GM12891 (cell line): ENCODE data around the gene BPGM.
A peak's percentile ranks its signal among the peaks of the same experiment; 100 is the strongest.

Experiments
- DNase-seq: peaks from one replicate; pipeline ENCODE4 v3.0.0; 2011; ENCODE audit warnings: low spot score; ENCODE audit not compliant: insufficient read length
- FAIRE-seq: peaks from 2 replicates; lab custom pipeline; 2011; peaks lifted over from hg19 to GRCh38; lab: Jason Lieb, UNC
- PAX5 ChIP-seq: IDR thresholded peaks from 2 replicates; pipeline ENCODE4 v1.6.1; 2011; ENCODE audit warnings: low read length, moderate library complexity, mild to moderate bottlenecking; ENCODE audit not compliant: insufficient read depth, severe bottlenecking
- POLR2A ChIP-seq: IDR thresholded peaks from 2 replicates; pipeline ENCODE4 v1.6.1; 2011; ENCODE audit warnings: low read depth, low read length, control low read depth
- POLR2AphosphoS5 ChIP-seq: IDR thresholded peaks from 2 replicates; pipeline ENCODE4 v1.6.1; 2011; ENCODE audit warnings: low read depth, low read length, control low read depth
- POU2F2 ChIP-seq: IDR thresholded peaks from 2 replicates; pipeline ENCODE4 v1.6.1; 2011; ENCODE audit warnings: low read depth, mild to moderate bottlenecking, control low read depth, low read length, moderate library complexity
- SPI1 ChIP-seq: IDR thresholded peaks from 2 replicates; pipeline ENCODE4 v1.6.1; 2011; ENCODE audit warnings: low read depth, low read length, control low read depth
- TAF1 ChIP-seq: IDR thresholded peaks from 2 replicates; pipeline ENCODE4 v1.6.1; 2011; ENCODE audit warnings: low read depth, low read length, control low read depth

BPGM gene

DNA sequence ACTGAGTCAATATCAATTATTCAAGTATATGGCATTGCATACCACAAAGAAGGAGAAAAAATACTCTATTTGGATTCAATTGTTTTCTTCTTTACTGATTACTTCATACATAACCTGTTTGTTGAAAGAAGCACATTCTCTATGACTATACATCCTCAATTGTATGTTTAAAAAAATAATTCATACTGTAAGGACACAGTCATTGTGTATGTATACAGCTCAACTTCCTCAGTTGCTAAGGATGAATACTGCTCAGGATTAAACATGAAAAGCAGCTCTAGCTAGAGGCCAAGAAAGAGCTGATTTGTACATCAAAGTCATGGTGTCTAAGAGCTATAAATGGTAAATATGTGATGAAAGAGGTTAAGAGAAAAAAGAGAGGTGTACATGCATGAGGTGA lies 15.8 kb upstream of the BPGM start:
- TF ChIP-seq PAX5 = no peak
- no peak for TF ChIP-seq POU2F2
- TF ChIP-seq SPI1 = no peak
- no peak for TF ChIP-seq POLR2A
- TF ChIP-seq TAF1 = no peak
- no peak for TF ChIP-seq POLR2AphosphoS5
- peak; percentile 61 for FAIRE-seq

GRCh38 chr7:134632052-134632451 lies 14.6 kb upstream of the BPGM start:
- FAIRE-seq = no peak
- no peak for DNase-seq
- TF ChIP-seq PAX5 (no peak), SPI1 (no peak), TAF1 (no peak), POU2F2 (no peak), POLR2AphosphoS5 (no peak), POLR2A (no peak)

More for the DNA sequence above, 15.8 kb upstream of the BPGM start:
- DNase-seq = no peak

- TF ChIP-seq TAF1 (no peak), POU2F2 (no peak), POLR2A (no peak), PAX5 (no peak), POLR2AphosphoS5 (no peak), SPI1 (no peak)
- DNase-seq (no peak), FAIRE-seq (peak; percentile 16)
Observed at GRCh38 chr7:134632937-134633540, 13.6 kb upstream of the BPGM start.

DNA sequence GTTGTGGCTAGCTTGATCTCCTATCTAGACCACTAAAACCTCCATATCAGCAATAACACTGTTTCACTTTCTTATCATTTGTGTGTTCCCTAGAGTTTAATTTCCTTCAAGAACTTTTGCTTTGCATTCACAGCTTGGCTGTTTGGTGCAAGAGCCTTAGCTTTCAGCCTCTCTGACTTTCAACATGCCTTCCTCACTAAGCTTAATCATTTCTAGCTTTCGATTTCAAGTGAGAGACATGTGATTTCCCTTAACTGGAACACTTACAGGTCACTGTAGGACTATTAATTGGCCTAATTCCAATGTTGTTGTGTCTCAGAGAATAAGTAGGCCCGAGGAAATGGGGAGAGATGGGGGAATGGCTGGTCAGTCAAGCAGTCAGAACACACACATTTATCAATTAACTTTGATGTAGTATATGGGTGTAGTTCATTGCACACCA lies 10.6 kb upstream of the BPGM start:
- FAIRE-seq (peak; percentile 89), DNase-seq (no peak)
- TF ChIP-seq SPI1 (no peak), POLR2AphosphoS5 (no peak), POU2F2 (no peak), POLR2A (no peak), PAX5 (no peak), TAF1 (no peak)

DNA sequence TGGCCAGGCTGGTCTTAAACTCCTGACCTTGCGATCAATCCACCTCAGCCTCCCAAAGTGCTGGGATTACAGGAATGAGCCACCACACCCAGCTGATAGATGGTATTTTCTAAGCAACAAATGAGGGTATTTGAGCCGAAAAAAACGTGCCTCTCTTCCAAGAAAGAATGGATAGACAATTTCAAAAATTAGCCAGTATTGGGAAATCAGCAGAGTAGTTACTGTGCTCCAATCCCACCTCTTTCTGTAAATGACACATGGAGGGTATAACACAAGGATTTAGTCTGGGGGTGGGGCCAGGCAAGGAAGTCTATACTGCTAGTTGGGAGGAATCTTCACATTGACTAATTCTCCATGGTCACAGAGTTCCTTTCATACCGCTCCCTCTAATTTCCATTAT lies 9.2 kb upstream of the BPGM start:
- no peak for FAIRE-seq
- DNase-seq = no peak
- TF ChIP-seq TAF1 (no peak), POU2F2 (no peak), POLR2AphosphoS5 (no peak), POLR2A (no peak), SPI1 (no peak), PAX5 (no peak)

- no peak for FAIRE-seq
- no peak for DNase-seq
- no peak for TF ChIP-seq POU2F2
- no peak for TF ChIP-seq SPI1
- no peak for TF ChIP-seq TAF1
- no peak for TF ChIP-seq POLR2AphosphoS5
- no peak for TF ChIP-seq POLR2A
- TF ChIP-seq PAX5 = no peak
Observed at GRCh38 chr7:134637934-134638719, 8.5 kb upstream of the BPGM start.

GRCh38 chr7:134639061-134639460 lies 7.6 kb upstream of the BPGM start:
- FAIRE-seq (no peak), DNase-seq (no peak)
- TF ChIP-seq POLR2AphosphoS5 = no peak
- TF ChIP-seq SPI1 = no peak
- TF ChIP-seq POLR2A = no peak
- no peak for TF ChIP-seq POU2F2
- no peak for TF ChIP-seq TAF1
- TF ChIP-seq PAX5 = no peak

DNA sequence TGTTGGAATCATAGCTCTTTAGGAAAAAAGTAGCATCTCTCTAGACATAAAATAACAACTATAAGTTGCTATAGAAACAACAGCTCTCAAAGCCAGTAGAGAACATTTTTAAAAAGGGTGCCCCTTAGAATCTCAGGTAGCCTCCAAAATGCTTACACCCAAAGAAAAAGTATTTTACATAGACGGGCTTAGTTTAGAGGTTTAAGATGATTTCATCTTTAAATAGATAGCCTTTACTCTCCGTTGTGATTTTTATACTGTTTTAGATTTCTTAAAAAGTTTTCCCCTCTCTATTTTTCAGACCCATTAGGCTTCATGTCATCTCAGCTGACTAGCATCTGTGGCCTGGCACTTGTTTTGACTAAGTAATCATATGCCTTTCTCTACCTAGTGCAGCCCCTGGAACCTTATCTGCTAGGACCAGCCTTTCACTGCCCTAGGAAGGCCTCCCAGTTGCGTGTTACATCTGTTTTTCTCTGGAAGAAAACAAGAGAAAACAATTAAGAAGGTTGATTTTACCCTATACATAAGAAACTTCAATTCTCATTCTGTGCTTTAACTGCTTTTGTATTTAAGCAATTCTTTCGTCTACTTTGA lies 6.9 kb upstream of the BPGM start:
- DNase-seq (no peak), FAIRE-seq (no peak)
- TF ChIP-seq SPI1 = no peak
- no peak for TF ChIP-seq TAF1
- TF ChIP-seq POU2F2 = no peak
- TF ChIP-seq PAX5 = no peak
- no peak for TF ChIP-seq POLR2AphosphoS5
- TF ChIP-seq POLR2A = no peak
